GM12892 (cell line): ENCODE measurements around the gene DCUN1D5.

Source experiments
- POLR2A ChIP-seq: IDR thresholded peaks from 2 replicates; pipeline ENCODE4 v1.6.1; 2011; ENCODE audit warnings: low read depth, low read length, control low read depth
- POLR2AphosphoS5 ChIP-seq: IDR thresholded peaks from 2 replicates; pipeline ENCODE4 v1.6.1; 2011; ENCODE audit warnings: low read depth, low read length, control low read depth
- TAF1 ChIP-seq: IDR thresholded peaks from 2 replicates; pipeline ENCODE4 v1.6.1; 2011; ENCODE audit warnings: low read depth, mild to moderate bottlenecking, control low read depth, low read length, borderline replicate concordance

DNA sequence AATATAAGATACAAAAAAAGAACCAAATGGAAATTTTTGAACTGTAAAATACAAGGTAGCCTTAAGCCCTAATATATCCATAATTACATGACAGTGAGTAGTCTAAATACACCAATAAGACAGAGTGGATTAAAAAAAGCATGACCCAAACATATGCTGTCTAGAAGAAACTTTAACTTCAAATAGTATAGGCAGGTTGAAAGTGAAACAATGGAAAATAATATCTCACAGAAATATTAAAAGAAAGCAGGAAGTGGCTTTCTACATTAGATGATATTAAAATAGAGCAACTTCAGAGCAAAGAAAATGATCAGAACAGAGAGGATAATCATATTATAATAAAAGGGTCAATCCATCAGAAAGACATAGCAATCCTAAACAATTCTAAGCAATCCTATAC lies 21.8 kb downstream of the DCUN1D5 start:
- no peak for TF ChIP-seq POLR2AphosphoS5
- TF ChIP-seq POLR2A = no peak
- no peak for TF ChIP-seq TAF1
